Mesenteric fat pad (tissue), 1 donor: ENCODE results near the gene CREB5. TPM values are rescaled to one million over a fixed set of nuclear protein-coding genes. Genes with fewer than 3 reads are reported as not detected.

Source experiments
- total RNA-seq: library from RNA; stranded (reverse); fragmentation: NEBNext Ultra II Directional; extraction: Animal tissue kit (Norgen Biotek cat#: 25700); gene quantifications from one replicate; pipeline ENCODE4 v1.2.1, GENCODE V29; 2021
- donor health status: DM: yes; HTN: yes; CAD: no.

The CREB5 gene
- total RNA-seq, 1 donor from 2014 or later: 45.3 TPM

Other genes with a start within 250 kb of the CREB5 start
- gene JAZF1, start 231.7 kb upstream of the CREB5 start, total RNA-seq: 27.7 TPM